Vagina (tissue), 2 donors: Measurements from ENCODE around the gene PRRG4.

Experiments
- POLR2A ChIP-seq, 2 donors: fragments of 450-650 bp; IDR thresholded peaks; one replicate each; pipeline ENCODE4 v1.6.1; 2017; ENCODE audit warnings: antibody characterized with exemption in 2 of 2, mild to moderate bottlenecking in 2 of 2, moderate library complexity in 2 of 2
- POLR2AphosphoS5 ChIP-seq, 2 donors: sonication (generic); formaldehyde crosslinking; IDR thresholded peaks; one replicate each; pipeline ENCODE4 v1.9.0; 2017; ENCODE audit warnings: antibody characterized with exemption in 2 of 2, mild to moderate bottlenecking in 2 of 2, low read depth in 1 of 2; ENCODE audit not compliant: insufficient read depth in 1 of 2
- TF ChIP-seq, protein P1 (sequence below), 3 experiments: fragments of 450-650 bp in 2 of 3; fragments of 200-600 bp in 1 of 3; sonication (generic) in 1 of 3; IDR thresholded peaks; one replicate each; pipeline ENCODE4 v1.5.1; 2017 to 2019; ENCODE audit warnings: antibody characterized with exemption in 3 of 3, mild to moderate bottlenecking in 2 of 3, moderate library complexity in 2 of 3

DNA sequence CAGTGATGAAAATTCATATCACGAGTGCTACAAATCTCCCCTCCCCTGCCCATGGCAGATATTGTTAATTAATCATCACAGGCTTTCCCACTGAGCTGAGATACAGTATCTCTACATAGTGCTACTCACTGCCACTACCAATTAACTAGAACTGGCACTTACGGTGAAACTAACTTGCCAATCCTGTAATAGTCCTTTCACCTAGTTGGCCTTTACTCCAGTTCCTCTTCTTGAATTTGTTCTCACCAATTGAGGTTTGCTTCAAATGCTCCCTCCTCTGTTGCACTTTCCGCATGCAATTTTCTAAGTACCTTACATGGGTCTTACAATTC lies 11.9 kb upstream of the PRRG4 start:
- TF ChIP-seq, protein P1, sequence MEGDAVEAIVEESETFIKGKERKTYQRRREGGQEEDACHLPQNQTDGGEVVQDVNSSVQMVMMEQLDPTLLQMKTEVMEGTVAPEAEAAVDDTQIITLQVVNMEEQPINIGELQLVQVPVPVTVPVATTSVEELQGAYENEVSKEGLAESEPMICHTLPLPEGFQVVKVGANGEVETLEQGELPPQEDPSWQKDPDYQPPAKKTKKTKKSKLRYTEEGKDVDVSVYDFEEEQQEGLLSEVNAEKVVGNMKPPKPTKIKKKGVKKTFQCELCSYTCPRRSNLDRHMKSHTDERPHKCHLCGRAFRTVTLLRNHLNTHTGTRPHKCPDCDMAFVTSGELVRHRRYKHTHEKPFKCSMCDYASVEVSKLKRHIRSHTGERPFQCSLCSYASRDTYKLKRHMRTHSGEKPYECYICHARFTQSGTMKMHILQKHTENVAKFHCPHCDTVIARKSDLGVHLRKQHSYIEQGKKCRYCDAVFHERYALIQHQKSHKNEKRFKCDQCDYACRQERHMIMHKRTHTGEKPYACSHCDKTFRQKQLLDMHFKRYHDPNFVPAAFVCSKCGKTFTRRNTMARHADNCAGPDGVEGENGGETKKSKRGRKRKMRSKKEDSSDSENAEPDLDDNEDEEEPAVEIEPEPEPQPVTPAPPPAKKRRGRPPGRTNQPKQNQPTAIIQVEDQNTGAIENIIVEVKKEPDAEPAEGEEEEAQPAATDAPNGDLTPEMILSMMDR (IDR thresholded peaks at IDR 0.05) = no peak
- TF ChIP-seq POLR2A (IDR thresholded peaks at IDR 0.05) (no peak), POLR2AphosphoS5 (IDR thresholded peaks at IDR 0.05; ENCODE audit: insufficient read depth in 1 of 2, low read depth in 1 of 2) (no peak)
